HG03108 (cell line): ENCODE measurements around the gene AKR1B15.
"Not testable (repeated sequence)": the region's sequence is repeated elsewhere in the genome, so short reads cannot be mapped to it uniquely, and the experiment has no call there.

Experiments used
- ATAC-seq: cut with Tn5 transposase; IDR thresholded peaks from one replicate; pipeline ENCODE4 v1.9.1; 2021; ENCODE audit warnings: moderate library complexity; ENCODE audit not compliant: unreplicated experiment

AKR1B15 gene

DNA sequence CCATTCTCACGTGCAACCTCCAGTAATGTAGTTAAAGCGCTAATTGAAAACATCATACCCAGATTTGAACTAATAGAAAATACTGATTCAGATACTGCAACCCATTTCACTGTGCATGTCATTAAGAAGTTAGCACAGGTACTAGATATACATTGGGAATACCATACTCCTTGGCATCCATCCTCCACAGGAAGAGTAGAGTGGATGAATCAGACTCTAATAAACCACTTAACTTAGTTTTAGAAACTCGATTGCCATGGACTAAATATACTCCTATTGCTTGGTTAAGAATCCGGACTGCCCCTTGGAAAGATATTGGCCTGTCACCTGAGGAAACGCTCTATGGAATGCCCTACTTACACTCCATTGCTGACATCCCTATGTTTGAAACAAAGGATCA, 9.5 kb downstream of the AKR1B15 start:
- ATAC-seq = no peak

DNA sequence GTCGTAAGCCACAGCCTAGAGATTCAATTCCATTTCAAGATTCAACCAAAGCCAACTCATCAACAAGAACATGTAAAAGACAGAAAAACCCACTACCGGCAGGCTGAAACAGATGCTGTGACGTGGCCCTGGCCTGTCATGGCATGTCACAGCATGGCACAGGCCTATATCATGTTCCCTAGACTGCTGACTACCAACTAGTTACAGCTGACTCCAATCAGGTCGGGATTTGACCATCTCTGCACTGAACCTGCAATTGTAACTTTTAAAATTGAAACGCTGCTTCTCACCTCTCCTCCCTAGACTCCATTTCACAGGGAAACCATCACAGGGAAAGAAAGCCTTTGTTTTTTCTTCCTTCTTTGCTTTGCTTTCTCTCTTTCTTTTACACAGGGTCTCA, 12.7 kb downstream of the AKR1B15 start:
- ATAC-seq = not testable (repeated sequence)

DNA sequence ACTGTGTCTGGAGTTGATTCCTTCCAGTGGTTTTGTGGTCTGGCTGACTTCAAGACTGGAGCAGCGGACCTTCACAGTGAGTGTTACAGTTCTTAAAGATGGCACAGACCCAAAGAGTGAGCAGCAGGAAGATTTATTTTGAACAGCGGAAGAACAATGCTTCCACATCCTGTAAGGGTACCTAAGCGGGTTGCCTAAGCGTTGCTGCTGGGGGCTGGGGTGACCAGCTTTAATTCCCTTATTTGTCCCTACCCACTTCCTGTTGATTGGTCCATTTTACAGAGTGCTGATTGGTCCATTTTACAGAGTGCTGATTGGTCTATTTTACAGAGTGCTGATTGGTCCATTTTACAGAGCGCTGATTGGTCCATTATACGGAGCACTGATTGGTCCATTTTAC, 13.2 kb downstream of the AKR1B15 start:
- no peak for ATAC-seq

DNA sequence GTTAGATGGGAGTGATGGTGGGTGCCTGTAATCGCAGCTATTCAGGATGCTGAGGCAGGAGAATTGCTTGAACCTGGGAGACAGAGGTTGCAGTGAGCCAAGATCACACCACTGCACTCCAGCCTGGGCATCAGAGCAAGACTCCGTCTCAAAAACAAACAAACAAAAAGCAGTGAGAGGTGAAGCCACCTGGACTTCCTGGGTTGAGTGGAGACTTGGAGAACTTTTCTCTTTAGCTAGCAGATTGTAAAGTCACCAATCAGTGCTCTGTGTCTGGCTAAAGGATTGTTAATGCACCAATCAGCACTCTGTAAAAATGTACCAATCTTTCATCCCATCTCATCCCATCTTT, 14.5 kb downstream of the AKR1B15 start:
- ATAC-seq = not testable (repeated sequence)

DNA sequence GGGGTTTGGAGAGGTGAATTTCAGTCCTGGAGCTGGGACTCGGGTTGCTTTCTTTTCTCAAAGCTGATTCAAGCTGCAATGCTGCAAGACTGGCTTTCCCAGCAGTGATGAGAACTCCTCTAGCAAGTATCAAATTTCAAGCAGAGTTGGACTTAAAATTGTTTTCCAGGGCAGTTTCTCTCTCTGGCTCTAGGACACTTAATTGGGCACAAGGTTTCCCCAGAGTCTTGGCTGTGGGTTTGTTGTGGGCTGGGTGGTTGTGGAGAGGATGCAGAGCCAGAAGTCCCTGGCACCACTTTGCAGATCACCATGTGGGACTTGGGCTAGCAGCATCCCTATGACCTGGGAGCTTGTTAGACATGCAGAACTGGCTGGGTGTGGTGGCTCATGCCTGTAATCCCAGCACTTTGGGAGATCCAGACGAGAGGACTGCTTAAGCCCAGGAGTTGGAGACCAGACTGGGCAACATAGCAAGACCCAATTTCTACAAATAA, 16.8 kb downstream of the AKR1B15 start:
- no peak for ATAC-seq

DNA sequence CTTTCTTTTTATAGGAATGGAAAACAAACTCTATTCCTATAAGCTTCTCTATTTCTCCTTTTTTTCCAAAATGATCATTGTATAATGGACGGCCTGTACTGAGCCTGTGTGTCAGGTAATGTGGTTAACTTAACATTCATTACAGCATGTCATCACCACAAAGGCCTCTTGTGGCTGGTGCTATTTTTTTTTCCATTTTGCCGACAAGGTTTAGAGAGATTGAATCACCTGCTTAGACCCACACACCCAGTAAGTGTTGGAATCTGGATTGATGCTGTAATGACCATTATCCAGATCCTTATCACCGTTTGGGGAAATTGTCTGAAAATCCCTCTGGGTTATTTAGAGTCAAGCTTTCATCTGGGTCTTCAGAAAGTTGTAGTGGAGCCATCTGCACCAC, 18.5 kb downstream of the AKR1B15 start:
- ATAC-seq = no peak

DNA sequence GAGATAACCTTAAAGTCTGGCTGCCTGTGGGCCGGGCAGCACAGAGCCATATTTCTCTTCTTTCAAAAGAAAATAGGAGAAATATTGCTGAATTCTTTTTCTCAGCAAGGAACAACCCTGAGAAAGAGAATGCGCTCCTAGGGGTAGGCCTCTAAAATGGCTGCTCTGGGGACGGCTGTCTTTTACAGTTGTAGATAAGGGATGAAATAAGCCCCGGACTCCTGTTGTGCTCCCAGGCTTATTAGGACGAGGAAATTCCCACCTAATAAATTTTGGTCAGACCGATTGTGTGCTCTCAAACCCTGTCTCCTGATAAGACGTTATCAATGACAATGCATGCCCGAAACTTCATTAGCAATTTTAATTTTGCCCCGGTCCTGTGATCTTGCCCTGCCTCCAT, 21.1 kb downstream of the AKR1B15 start:
- not testable (repeated sequence) for ATAC-seq

DNA sequence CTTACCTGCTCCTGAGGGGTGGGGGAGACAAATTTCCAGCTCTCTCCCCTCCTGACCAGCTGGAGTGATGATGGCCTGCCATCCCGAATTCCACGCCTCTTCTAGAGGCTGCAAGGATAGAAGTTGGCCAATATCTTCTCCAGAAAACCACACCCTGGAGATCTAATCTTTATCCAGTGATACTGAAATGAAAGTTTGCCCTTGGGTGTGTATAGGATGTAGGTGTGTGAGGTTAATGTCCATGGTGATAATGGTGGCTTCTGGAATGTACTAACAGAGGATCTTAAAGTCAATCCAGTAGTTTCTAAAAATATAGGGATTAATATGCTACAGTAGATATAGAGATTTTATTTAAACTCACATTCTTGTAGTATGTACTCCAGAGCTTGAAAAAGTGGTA, 22.2 kb downstream of the AKR1B15 start:
- no peak for ATAC-seq

DNA sequence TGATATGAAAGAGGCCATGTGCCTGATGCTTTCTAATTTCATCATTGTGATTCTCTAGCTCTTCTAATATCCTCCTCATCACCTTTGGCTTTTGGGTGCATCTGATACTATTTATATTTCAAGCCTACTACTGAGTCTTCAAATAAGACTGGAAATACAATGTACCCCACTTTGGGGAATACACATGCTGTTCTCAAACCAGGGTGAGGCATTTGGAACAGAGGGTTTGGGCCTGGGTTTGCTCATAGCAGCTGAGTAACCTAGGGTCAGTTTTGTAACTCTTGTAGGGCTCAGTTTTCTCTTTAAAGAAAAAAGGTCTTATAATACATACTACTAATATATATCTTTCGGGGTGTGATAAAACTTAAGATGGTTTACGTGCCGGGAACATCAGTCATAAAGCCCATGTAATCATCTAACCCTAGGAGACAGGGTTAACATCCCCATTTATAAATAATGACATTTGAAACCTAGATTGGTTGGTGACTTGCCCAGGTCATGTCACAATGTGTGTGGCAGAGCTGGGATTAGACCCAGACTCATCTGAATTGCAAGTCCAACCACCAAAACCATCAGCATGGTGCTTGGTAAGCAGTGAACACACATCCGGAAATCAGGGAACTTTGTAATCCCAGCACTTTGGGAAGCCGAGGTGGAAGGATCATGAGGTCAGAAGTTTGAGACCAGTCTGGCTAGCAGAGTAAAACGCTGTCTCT, 23.0 kb downstream of the AKR1B15 start:
- no peak for ATAC-seq

DNA sequence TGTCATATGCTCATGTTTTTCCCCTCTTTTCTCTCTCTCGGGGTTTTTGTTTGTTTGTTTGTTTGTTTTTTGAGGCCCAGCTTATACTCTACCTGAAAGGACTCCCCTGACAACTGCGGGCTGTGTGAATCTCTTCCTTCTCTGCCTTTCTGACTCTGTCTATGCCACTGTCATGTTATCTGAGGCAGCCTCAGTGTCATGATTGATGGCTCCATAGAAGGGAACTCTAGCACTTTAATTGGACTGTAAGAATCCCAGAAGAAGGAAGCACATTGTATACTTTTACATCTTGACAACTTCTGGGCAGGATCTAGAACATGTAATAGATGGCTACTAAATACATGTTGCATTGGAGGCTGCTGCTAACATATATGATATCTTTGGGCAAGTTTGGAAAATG, 25.4 kb downstream of the AKR1B15 start:
- ATAC-seq = no peak

DNA sequence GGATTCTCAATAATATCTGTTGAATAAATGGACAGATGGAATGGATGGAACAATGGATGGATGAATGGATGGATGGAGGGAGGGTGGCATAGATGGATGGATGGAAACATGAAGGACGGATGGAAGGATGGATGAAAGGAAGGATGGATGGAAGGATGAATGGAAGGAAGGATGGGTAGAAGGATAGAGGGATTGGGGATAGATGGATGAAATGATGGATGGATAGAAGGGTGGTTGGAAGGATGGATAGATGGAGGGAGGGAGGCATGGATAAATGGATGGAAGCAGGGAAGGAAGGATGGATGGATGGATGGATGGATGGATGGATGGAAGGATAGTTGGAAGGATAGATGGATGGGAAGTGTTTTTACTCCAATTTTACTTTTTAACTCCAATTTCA, 35.4 kb downstream of the AKR1B15 start:
- ATAC-seq = no peak

DNA sequence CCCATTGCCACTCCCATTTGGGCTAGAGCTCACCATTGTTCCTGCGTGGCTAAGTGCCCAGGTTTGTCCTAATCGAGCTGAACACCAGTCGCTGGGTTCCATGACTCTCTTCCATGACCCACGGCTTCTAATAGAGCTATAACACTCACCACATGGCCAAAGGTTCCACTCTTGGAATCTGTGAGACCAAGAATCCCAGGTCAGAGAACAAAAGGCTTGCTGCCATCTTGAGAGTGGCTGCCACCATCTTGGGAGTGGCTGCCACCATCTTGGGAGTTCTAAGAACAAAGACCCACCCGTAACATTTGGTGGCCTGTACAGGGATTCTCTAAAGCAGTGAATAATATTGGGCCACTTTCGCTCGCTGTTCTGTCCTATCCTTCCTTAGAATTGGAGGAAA, 37.0 kb downstream of the AKR1B15 start:
- no peak for ATAC-seq

DNA sequence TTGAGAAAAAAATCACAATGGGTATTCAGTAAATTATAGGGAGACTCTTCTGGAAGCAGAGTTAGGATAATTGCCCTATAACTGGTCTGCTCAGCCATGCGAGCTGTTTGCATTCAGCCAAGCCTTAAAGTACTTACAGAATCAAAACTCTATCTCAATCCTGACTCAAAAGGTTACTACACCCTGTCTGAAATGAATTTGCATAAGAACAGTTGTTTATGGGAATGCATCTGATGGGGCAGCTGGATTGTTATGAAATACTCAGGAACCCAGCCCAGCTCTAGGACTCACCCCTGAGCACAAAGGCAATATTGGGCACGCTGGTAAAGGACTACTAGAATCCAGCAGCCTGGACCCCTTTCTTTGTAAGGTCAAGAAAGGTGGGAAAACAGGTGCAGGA, 38.8 kb downstream of the AKR1B15 start:
- no peak for ATAC-seq

DNA sequence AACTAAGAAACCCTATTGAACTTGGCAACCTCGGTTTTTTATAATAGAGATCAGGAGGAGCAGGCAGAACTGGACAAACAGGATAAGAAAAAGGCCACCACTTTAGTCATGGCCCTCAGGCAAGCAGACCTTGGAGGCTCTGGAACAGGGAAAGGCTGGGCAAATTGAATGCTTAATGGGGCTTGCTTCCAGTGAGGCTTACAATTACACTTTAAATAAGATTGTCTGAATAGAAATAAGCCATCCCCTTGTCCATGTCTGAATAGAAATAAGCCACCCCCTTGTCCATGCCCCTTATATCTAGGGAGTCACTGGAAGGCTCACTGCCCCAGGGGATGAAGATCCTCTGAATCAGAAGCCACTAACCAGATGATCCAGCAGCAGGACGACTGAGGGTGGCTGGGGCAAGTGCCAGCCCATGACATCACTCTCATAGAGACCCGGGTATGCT, 40.6 kb downstream of the AKR1B15 start:
- no peak for ATAC-seq

DNA sequence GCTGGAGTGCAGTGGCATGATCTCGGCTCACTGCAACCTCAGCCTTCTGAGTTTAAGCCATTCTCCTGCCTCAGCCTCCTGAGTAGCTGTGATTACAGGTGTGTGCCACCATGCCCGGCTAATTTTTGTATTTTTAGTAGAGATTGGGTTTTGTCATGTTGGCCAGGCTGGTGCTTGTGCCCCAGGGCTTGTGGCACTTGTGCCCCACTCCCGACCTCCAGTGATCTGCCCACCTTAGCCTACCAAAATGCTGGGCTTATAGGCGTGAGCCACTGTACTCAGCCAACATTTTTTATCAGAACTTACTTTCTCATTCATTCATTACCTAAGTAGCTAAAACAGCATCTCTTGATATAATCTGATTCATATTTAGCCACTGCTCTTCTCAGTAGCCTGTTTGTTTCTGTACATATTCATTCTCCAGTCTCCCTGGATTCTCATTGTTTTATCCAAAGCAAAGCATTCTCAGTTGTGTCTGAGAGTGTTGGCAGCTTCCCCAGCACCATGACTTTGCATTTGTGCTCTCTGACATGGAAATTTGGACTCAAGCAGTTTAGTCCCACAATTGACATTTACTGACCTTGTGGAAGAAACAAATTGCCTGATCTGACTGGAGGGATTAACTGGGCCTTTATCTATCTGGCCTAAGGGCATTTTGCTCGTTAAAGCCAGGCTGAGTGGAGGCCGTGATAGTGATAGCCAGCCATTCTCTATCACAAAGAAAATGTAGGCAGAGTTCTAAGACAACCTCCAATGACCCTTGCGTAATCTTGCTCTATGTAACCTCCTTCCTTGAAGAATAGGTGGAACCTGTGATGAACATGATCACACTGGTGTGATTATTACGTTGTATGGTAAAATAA, 44.9 kb downstream of the AKR1B15 start:
- ATAC-seq = no peak

DNA sequence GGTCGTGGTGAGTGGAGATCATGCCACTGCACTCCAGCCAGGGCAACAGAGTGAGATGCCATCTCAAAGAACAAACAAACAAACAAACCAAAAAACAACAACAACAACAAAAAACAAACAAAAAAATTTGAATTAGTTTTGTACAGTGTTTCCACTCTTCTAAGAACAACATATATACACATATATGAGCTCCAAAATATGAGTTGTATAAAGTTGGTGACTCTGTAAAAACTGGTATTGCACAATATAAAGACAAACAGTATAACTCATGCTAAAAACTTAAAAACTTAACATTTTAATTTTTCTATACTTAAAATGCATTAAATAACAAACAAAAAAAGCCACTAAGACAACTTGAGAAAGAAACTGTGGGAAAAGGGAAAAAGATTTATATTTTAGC, 46.0 kb downstream of the AKR1B15 start:
- ATAC-seq = no peak

DNA sequence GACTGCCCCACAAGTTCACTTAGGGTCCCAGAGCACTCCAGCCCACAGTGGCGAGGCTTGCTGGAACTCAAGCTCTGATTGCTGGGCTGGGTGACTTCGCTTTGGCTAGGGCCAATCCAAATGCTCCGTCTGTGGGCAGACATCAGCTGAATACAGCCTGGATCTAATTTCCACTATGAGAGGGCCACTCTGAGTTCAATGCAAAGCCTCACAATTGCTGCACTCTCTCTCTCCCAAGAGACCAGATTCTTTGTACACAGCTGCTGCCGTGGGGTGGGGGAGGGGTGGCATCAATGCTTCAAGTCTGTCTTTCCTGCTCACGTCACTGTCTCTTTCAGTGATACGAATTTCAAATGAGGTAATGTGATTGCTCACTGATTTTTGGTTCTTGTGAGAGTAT, 50.5 kb downstream of the AKR1B15 start:
- ATAC-seq = no peak

DNA sequence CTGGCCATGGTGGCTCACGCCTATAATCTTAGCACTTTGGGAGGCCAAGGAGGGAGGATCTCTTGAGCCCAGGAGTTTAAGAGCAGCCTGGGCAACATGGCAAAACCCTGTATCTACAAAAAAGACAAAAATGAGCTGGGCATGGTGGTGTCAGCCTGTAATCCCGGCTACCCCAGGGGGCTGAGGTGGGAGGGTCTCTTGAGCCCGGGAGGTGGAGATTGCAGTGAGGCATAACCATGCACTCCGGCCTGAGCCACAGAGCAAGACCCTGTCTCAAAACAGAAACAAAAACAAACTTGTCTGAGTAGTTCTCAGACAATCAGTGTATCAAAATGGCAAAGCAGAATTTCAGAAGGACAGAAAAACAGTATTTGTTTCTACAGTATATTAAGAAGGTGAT, 52.5 kb downstream of the AKR1B15 start:
- ATAC-seq = no peak

DNA sequence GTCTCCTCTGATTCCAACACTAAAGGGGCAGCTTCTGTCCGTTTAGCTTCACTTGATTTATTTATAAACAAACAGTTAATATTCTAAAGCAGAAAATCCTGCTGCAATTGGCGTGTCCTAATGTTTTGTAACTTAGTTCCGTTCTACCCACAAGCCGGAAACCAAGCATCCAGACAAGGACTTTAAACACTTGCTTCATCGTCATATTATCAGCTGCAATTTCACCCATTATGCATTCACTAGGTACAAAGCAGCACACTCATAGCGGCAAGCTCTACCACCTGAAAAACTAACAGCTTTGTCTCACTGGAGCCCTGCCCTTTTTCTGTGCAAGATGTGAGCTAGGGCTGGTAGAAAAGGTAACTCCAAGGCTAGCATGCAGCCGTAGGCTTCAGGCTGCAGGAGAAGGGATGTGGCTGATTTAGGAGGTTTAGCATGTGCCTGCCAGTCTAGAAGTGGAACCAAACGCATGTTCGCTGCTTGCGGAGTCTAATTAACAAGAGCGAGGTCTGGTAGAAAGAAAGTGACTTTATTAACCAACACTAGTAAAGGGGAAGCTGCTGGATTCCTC, 54.1 kb downstream of the AKR1B15 start:
- ATAC-seq = no peak

DNA sequence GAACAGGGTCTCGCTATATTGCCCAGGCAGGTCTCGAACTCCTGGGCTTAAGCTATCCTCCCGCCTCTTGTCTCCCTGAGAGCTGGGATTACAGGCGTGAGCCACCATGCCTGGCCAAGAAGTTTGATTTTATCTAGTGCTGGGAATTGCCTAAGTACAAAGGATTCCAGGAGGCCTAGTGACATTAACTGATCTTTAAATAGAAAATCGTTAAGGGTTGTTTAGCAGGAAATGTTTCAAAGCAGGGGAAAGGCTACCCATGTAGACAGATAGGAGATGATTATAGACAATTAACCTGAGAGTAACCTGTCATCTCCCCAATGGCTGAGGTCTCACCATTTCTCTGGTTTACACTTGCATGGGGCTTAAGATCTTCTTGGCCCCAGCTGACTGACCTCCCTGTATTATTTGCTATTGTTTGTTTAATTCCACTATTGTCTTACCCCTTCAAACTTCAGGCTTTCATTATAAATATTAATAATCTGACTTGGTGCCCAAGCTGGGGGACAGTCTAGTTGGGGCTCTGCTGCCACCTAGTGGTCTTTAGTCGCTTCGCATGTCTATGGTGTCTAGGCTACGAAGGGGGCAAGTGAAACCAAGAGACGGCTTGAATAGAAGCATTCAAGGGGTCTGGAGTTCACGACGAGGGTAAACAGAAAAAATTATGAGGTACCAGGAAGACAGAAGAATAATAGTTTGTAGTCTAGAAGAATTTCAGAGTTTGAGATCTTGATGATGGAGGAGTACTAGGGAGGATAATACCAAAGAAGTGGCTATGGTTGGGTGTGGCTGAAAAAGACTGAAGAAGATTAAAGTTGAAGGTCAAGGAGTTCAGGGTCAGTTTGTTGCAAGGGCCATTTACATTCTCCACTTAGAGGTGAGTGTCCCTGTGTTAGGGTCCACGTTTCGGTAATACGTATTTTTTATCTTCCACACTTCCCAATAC, 57.3 kb downstream of the AKR1B15 start:
- no peak for ATAC-seq

DNA sequence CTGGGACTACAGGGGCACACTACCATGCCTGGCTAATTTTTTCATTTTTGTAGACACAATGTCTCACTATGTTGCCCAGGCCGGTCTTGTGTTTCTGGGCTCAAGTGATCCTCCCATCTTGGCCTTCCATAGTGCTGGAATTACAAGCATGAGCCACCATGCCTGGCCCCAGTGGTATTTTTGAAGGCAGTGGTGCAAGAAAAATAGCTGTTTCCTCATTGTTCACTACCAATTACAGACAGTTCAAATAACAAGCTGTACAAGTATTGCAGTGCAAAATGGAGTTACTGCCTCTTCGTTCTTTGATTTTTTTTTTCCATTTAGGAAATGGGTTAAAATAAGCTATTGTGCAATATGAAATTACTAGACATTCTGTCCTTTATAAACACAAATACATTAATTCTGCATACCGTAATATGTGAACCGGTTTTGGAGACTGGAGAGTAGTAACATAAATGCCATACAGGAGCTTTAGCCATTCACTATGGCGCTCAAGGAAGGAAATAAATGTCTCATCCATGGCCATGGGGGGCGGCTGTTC, 62.8 kb downstream of the AKR1B15 start:
- no peak for ATAC-seq
